Left lobe of liver (tissue), 2 donors: ENCODE data around the gene MYO9A. TPM values are rescaled to one million over a fixed set of nuclear protein-coding genes. Genes with fewer than 3 reads are reported as not detected.
"Not testable (repeated sequence)": the region's sequence is repeated elsewhere in the genome, so short reads cannot be mapped to it uniquely, and the experiment has no call there.

Experiments
- ATAC-seq: fragments of 200-7000 bp; cut with Tn5 transposase; one replicate; pipeline ENCODE4 v1.9.1; 2020; ENCODE audit warnings: mild to moderate bottlenecking, moderate library complexity
- DNase-seq: peaks from one replicate; pipeline ENCODE4 v3.0.0-alpha.2; 2020; ENCODE audit warnings: low spot score
- total RNA-seq: library from RNA; stranded (reverse); gene quantifications from one replicate; pipeline ENCODE4 v1.2.1, GENCODE V29; 2021
- donor health status: DM: no; HTN: no; CAD: no; lungs with moderate emphysema.
- donor health status: DM: no; HTN: yes; CAD: no.

The MYO9A gene
- total RNA-seq, 1 donor from 2014 or later: 9.3 TPM

DNA sequence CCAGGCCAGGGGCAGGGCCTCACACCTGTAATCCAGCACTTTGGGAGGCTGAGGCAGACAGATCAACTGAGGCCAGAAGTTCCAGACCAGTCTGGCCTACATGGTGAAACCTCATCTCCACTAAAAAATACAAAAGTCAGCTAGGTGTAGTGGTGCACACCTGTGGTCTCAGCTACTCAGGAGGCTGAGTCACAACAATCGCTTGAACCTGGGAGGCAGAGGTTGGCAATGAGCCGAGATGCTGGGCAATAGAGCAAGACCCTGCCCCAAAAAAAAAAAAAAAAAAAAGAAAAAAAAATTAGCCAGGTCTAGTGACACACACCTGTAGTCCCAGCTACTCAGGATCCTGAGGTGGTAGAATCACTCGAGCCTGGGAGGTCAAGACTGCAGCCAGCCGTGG lies 18.8 kb downstream of the MYO9A start:
- ATAC-seq (no peak), DNase-seq (no peak)

DNA sequence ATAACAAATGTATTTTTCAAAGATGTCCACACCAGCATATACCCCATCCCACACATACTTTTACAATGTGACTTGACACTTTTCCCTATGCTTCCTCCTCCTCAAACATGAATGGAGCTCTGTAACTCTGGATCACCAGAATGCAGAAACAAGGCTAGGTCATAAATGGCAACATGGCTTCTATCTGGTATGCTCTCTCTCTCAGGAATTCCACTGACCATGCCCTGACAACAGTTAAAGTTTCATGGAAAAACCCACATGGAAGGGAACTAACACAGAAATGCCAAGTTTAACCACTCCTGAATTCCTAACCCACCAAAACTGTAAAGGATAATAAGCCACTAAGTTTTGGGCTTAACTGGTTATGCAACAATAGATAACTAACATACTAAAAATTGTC lies 19.9 kb downstream of the MYO9A start:
- ATAC-seq (no peak), DNase-seq (no peak)

DNA sequence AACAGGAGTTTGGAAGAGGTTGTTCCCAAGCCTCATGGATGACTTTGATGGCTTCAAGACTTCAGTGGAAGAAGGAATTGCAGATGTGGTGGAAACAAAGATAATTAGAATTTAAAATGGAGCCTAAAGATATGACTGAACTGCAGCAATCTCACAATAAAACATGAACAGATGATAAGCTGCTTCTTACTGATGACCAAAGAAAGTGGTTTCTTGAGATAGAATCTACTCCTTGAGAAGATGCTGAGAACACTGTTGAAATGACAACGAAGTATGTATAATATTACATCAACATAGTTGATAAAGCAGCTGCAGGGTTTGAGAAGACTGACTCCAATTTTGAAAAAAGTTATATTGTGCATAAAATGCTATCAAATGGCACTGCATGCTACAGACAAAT lies 21.2 kb downstream of the MYO9A start:
- DNase-seq (no peak), ATAC-seq (no peak)

DNA sequence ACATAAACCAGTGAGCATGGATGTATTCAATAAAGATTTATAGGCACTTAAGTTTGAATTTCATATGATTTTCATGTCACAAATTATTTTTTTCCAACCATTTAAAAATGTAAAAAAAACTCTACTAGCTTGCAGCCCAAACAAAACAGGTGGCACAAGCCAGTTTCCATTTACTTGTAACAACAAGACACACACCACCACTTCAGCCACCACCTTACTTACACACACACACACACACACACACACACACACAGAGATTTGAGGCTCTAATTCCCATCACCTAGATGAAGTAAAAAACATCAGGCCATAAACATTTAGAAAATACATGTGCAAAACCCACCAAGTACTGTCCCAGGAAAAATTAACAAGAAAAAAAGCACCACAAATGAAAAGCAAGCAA lies 25.3 kb downstream of the MYO9A start:
- DNase-seq (no peak), ATAC-seq (no peak)

DNA sequence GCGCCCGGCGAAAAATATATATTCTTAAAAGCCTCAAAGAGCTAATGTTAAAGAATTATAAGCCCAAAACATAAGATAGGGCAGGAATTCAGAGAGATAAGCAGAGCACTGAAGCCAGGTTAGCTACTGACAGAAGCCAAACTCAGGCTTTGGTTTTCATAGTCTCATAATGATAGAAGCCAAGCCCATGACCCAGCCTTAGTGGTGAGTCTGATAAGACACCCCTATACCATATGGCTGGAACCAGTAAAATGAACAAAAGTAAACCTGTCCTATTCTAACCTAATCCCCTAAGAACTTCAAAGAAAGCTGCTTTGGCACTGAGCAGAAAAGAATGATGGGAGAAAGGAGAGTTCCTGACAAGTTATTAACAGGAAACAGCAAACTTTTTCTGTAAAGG lies 25.9 kb downstream of the MYO9A start:
- ATAC-seq (no peak), DNase-seq (no peak)

DNA sequence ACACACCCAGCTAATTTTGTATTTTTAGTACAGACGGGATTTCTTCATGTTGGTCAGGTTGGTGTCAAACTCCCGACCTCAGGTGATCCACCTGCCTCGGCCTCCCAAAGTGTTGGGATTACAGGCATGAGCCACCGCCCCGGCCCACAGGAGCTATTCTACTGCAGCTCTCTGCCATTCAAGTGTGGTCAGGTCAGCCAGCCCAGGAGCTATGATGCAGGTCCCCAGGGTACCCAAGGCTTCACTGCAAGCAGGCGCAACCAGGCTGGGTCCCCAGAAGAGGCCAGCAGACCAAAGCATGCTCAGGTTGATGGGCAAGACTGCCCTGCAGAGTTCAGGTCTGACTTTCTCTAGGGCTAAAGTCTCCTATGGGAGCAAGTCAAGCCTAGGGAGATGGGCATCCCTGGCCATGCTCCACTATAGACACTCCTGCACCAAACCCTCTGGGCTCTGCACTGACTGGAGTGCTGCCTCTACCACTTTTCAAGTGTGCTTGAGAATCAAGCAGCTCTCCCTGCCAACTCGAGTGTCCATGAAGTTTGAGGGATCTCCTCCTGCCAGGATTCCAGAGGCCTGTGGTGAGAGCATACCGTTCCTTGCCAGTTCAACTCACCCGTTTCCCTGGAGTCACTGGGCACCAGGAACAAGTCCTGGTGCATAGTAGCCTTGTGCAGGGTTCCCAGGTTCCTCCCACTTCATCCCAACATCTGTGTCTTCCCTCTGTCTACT lies 30.9 kb downstream of the MYO9A start:
- DNase-seq (no peak), ATAC-seq (no peak)

DNA sequence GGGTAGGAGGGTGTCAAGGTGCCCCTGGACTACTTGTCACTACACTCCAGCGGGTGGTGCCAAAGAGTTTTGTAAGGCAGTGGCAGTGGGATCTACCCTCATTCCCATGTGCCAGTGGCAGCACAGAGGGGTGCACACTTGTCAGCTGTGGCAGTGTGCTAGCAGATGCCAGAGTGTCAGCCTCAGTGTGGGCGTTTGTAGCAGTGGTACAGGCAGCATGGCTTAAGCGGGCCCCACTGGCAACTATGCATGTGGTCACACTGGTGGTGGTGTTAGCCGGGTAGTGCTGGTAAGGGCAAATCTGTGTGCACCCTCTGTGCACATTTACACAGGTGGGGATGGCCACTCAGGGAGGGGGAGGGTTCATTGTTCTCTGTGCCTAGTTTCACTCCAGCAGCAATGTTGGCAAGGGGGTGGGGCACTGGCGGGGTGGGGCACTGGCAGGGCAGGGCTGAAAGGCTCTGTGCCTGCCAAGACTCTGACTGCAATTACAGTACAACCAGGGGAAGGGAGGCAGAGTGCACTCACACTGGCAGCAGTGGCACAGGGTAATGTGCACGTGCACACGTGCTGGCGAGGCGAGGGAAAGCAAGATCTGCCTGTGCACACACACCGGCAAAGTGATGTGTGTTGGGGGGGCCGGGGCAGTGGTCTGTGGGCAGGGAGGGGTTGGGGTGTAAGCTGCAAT lies 31.8 kb downstream of the MYO9A start:
- no peak for DNase-seq
- ATAC-seq: peak; percentile 69

DNA sequence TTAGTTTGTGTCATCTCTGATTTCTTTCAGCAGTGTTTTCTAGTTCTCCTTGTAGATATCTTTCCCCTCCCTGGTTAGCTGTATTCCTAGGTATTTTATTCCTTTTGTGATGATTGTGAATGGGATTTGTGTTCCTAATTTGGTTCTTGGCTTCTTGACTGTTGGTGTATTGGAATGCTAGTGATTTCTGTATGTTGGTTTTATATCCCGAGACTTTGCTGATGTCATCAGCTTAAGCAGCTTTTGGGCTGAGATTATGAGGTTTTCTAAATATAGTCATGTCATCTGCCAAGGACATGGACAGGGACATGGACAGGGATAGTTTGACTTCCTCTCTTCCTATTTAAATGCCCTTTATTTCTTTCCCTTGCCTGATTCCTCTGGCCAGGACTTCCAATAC lies 35.8 kb downstream of the MYO9A start:
- DNase-seq (no peak), ATAC-seq (no peak)

DNA sequence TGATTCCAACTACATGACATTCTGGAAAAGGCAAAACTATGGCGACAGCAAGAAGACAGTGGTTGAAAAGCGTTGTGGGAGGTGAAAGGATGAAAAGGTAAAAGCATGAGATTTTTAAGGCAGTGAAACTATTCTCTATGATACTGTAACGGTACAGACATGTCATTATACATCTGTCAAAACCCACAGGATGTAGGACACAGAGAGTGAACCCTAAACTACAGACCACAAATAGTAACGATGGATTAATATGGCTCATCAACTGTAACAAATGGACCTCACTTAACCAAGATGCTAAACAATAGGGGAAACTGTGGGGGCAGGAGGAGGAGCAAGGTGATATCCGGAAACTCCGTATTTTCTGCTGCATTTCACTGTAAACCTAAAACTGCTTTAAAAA lies 39.1 kb downstream of the MYO9A start:
- DNase-seq (no peak), ATAC-seq (no peak)

DNA sequence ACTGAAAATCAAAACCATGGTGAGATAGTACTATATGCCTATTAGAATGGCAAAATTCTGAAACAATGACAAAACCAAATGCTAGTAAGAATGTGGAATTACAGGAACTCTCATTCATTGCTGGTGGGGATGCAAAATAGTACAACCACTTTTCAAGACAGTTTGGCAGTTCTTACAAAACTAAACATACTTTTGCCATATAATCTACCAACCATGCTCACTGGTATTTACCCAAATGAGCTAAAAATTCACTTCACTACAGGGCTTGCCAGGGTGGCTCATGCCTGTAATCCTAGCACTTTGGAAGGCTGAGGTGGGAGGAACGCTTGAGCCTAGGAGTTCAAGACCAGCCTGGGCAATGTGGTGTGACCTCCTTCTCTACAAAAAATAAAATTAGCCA lies 40.0 kb downstream of the MYO9A start:
- no peak for ATAC-seq
- DNase-seq: no peak

DNA sequence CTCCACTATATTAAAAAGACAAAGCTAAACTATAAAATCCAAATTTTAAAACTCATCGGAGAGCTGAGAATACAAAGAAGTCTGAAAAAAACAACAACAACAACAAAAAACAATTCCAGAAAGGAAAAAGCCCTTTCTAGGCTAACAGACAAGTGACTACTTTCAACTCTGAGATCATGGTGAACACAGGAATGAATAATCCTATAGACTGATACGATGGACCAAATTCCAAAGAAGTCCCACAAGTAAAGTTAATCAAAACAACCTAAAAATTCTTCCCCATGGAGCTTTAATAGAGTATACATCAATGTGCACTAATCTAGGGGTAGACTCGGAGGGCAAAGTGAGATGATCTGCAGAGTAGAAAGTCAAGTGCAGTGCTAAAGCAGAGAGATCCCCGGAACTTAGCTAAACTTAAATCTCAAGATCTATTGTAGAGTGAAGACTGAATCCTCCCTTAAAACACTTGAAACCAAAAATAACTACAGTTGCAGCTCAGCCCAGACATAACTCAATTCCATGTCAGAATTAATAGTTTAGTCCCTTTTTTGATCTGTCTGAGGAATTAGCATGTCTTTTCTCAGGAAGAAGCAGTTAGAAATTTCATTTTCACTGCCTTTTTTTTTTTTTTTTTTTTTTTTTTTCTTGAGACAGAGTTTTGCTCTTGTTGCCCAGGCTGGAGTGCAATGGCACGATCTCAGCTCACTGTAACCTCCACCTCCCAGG lies 43.5 kb downstream of the MYO9A start:
- ATAC-seq (no peak), DNase-seq (no peak)

DNA sequence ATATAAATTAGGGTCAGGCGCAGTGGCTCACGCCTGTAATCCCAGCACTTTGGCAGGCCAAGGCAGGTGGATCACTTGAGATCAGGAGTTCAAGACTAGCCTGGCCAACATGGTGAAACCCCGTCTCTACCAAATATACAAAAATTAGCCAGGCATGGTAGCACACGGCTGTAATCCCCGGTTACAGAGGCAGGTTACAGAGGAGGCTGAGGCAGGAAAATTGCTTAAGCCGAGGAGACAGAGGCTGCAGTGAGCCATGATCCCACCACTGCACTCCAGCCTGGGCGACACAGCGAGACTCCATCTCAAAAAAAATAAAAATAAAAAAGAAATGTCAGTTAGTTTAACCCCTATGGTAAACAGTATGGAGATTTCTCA lies 46.5 kb downstream of the MYO9A start:
- not testable (repeated sequence) for ATAC-seq, DNase-seq

DNA sequence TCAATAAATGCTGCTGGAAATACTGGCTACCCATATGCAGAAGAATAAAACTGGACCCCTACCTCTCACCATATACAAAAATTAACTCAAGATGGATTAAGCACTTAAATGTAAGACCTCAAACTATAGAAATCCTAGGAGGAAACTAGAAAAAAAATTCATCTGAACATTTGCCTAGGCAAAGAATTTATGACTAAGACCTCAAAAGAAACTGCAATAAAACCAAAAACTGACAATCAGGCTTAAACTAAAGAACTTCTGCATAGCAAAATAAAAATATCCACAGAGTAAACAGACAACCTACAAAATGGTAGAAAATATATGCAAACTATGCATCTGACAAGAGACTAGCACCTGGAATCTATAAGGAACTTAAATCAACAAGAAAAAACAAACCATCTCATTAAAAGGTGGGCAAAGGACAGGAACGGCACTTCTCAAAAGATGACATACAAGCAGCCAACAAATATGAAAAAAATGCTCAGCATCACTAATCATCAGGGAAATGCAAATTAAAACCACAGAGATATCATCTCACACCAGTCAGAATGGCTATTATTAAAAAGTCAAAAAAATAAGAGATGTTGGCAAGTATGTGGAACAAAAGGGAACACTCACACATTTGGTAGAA lies 47.0 kb downstream of the MYO9A start:
- DNase-seq (no peak), ATAC-seq (no peak)

DNA sequence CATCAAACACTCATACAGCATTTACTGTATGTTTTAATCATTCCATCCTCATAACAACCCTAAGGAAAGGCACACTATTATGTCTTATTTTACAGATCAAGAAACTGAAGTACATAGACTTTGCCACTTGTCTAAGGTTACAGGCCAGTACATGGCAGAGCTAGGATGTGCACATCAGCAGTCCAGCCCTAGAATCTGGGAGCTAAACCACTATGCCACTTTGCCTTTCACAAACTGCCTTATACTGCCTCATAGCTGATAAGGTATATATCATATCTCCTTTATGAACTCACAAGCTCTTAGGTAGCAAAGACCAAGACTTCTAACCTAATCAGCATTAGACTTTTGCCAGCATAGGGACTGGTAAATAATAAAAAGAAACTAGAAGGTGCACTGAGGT lies 49.1 kb downstream of the MYO9A start:
- DNase-seq (no peak), ATAC-seq (no peak)

DNA sequence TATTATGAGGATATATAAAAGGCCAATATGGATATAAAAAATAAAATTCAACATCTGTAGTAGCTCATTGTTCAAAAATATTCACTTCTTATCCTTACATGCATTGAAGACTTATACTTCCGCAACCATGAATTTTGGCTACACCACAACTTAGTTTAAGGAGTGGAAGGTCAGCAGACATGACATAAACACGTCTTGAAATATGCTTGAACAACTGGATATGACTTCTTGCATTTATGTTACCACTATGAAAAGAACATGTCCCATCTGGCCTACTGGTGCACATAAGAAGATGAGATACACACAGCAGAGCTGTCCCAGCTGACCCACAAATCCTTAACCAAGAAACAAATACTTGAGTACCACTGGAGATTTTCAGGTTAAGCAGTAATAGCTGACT lies 52.1 kb downstream of the MYO9A start:
- ATAC-seq (no peak), DNase-seq (no peak)

DNA sequence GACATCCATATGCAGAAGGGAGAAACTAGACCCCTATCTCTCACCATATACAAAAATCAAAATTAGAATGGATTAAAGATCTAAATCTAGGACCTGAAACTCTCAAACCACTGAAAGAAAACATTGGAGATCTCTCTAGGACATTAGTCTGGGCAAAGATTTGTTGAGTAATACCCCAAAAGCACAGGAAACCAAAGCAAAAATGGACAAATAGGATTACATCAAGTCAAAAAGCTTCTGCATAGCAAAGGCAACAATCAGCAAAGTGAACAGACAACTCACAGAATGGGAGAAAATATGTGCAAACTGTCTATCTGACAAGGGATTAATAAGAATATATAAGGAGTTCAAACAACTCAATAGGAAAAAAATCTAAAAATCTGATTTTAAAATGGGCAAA lies 54.8 kb downstream of the MYO9A start:
- ATAC-seq (no peak), DNase-seq (no peak)

DNA sequence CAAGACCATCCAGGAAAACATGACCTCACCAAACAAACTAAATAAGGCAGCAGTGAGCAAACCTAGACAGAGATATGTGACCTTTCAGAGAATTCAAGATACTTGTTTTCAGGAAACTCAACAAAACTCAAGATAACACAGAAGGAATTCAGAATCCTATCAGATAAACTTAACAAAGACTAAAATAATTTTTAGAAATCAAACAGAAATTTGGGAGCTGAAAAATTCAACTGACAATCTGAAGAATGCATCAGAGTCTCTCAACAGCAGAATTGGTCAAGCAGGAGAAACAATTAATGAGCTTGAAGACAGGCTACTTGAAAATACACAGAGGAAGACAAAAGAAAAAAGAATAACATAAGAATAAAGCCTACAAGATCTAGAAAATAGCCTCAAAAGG lies 55.6 kb downstream of the MYO9A start:
- DNase-seq (no peak), ATAC-seq (no peak)

DNA sequence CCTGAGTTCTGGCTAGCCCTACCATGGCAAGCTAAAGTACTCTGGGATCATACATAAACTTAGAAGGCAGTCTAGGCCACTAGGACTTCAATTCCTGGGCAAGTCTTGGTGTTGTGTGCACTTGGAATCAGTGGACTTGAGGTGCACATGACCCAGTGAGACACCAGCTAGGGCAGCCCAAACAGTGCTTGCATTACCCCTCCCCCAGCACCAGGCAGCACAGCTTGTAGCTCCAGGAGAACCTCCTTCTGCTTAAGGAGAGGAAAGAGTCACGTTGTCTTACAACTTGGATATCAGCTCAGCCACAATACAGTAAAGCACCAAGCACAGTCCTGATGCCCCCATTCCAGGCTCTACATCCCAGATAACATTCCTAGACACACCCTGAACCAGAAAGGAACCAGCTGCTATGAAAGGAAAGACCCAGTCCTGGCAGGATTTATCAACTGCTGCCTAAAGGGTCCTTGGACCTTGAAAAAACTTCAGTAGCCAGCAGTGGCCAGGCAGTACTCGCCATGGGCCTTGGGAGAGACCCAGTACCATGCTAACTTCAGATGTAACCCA lies 57.2 kb downstream of the MYO9A start:
- no peak for DNase-seq
- peak; percentile 16 for ATAC-seq

DNA sequence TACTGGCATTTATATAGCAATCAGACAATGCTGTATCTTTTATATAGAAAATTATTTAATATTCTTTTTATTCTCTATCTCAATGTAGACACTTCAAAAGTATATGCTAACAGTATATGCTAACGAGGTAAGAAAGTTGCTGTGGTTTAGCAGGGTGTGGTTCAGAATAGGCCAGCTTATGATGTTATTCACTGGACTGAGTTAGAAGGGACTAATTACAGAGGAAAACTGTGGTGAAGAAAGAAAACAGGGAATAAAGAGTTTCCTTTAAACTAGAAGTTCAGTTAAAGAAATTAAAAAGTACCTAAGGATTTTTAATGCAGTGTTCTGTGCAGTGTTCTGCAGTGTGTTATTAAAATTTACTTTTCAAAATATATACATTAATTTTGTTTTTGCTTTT lies 59.4 kb downstream of the MYO9A start:
- ATAC-seq (no peak), DNase-seq (no peak)

DNA sequence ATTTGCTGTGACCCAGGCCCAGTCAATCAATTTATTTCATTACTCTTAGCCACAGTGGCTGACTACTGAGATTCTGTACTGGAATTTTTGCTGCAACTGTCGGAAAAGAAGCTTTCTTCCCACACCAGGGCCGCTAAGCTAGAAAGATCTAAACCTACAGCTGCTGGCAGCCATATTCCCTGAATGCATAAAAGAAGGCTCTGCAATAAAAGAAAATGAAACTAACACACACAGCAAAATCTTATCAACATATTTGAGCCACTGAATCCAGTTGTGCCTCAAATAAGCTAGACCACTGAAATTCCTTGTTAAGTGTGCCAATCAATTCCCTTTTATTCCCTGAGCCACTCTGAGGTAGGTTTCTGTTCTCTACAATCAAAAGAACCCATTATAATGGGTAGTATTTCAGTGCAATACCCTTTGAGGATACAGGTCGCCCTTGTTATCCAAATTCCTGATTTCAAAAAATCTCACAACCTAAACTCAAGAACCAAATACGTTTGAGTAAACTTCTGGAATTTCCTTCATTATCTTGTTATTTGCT lies 60.3 kb downstream of the MYO9A start:
- no peak for DNase-seq
- peak; percentile 31 for ATAC-seq

DNA sequence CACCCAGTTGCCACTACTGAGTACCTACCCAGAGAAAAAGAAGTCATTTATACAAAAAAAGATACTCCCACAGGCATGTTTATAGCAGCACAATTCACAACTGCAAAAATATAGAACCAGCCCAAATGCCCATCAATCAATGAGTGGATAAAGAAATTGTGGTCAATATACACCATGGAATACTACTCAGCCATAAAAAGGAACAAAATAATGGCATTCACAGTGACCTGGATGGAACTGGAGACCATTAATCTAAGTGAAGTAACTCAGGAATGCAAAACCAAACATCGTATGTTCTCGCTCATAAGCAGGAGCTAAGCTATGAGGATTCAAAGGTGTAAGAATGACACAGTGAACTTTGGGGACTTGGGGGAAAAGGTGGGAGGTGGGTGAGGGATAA lies 61.7 kb downstream of the MYO9A start:
- DNase-seq, ATAC-seq: not testable (repeated sequence)
